CD14-positive monocyte (primary cell): ENCODE measurements around the gene OR56B4. TPM values are rescaled to one million over a fixed set of nuclear protein-coding genes. Genes with fewer than 3 reads are reported as not detected.

Experiments used
- DNase-seq, 3 donors: peaks; one replicate each; pipeline ENCODE4 v3.0.0-alpha.2; 2011 to 2022
- H2AFZ ChIP-seq: 2 replicates; pipeline ENCODE4 v1.6.0; 2012; ENCODE audit warnings: mild to moderate bottlenecking, low read depth, low read length, inconsistent platforms; ENCODE audit not compliant: insufficient read depth, poor library complexity, severe bottlenecking
- H3K27ac ChIP-seq, 2 donors: 1 replicate in 1 of 2; 2 replicates in 1 of 2; pipeline ENCODE4 v1.5.1; 2012 to 2013; ENCODE audit warnings: low read length in 2 of 2, control low read depth in 1 of 2, inconsistent platforms in 1 of 2, low read depth in 1 of 2, mild to moderate bottlenecking in 1 of 2
- H3K27me3 ChIP-seq, 2 donors: one replicate each; pipeline versions ENCODE4 v1.6.0 to v1.6.1; 2011 to 2013; ENCODE audit warnings: low read length in 2 of 2; ENCODE audit not compliant: control insufficient read depth in 2 of 2, insufficient read depth in 2 of 2
- H3K36me3 ChIP-seq, 2 donors: replicated peaks in 1 of 2; 1 replicate in 1 of 2; 2 replicates in 1 of 2; pipeline versions ENCODE4 v1.5.1 to v1.6.1; 2012 to 2013; ENCODE audit warnings: low read length in 2 of 2, control low read depth in 1 of 2, inconsistent platforms in 1 of 2, mild to moderate bottlenecking in 1 of 2; ENCODE audit not compliant: insufficient read depth in 2 of 2, control insufficient read depth in 1 of 2
- H3K4me1 ChIP-seq, 2 donors: 1 replicate in 1 of 2; 2 replicates in 1 of 2; pipeline versions ENCODE4 v1.5.1 to v1.6.1; 2012 to 2013; ENCODE audit warnings: low read length in 2 of 2, control low read depth in 1 of 2, inconsistent platforms in 1 of 2, mild to moderate bottlenecking in 1 of 2, moderate library complexity in 1 of 2; ENCODE audit not compliant: insufficient read depth in 2 of 2, control insufficient read depth in 1 of 2
- H3K4me2 ChIP-seq: replicated peaks from 2 replicates; pipeline ENCODE3; 2012; ENCODE audit warnings: low read length, moderate library complexity, mild to moderate bottlenecking; ENCODE audit not compliant: poor library complexity, severe bottlenecking; ENCODE audit errors: extremely low read depth
- H3K4me3 ChIP-seq, 3 experiments: fragments of 200-600 bp in 1 of 3; sonication (generic) in 1 of 3; replicated peaks in 1 of 3; 1 replicate in 2 of 3; 2 replicates in 1 of 3; pipeline ENCODE4 v1.5.1; 2011 to 2013; ENCODE audit warnings: low read length in 3 of 3, mild to moderate bottlenecking in 3 of 3, control low read depth in 2 of 3, low read depth in 2 of 3, inconsistent platforms in 1 of 3, moderate library complexity in 1 of 3
- H3K79me2 ChIP-seq: 2 replicates; pipeline ENCODE4 v1.6.0; 2012; ENCODE audit warnings: mild to moderate bottlenecking, control low read depth, inconsistent platforms, low read length, moderate library complexity; ENCODE audit not compliant: insufficient read depth
- H3K9ac ChIP-seq: 2 replicates; pipeline ENCODE4 v1.6.0; 2017; ENCODE audit warnings: low read length, mild to moderate bottlenecking; ENCODE audit not compliant: insufficient read depth, poor library complexity, severe bottlenecking
- H3K9me3 ChIP-seq, 2 donors: replicated peaks in 1 of 2; 1 replicate in 1 of 2; 2 replicates in 1 of 2; pipeline versions ENCODE4 v1.5.1 to v1.6.1; 2012 to 2013; ENCODE audit warnings: low read length in 2 of 2, control low read depth in 1 of 2; ENCODE audit not compliant: control insufficient read depth in 1 of 2, insufficient read depth in 1 of 2
- H4K20me1 ChIP-seq: 2 replicates; pipeline ENCODE4 v1.6.0; 2012; ENCODE audit warnings: mild to moderate bottlenecking, low read length, control low read depth, moderate library complexity; ENCODE audit not compliant: insufficient read depth
- H3K27ac Mint-ChIP-seq, 7 donors: one replicate each; pipeline ENCODE4 v1.8.0; 2020; ENCODE audit warnings: mild to moderate bottlenecking in 7 of 7, mixed read lengths in 7 of 7, moderate library complexity in 6 of 7, inconsistent platforms in 2 of 7
- H3K27me3 Mint-ChIP-seq, 3 donors: one replicate each; pipeline ENCODE4 v1.8.0; 2021 to 2022; ENCODE audit warnings: low read depth in 3 of 3, mild to moderate bottlenecking in 3 of 3, mixed read lengths in 3 of 3, moderate library complexity in 3 of 3, inconsistent platforms in 1 of 3
- H3K36me3 Mint-ChIP-seq, 2 donors: one replicate each; pipeline ENCODE4 v1.8.0; 2020; ENCODE audit warnings: mixed read lengths in 2 of 2, inconsistent platforms in 1 of 2, mild to moderate bottlenecking in 1 of 2
- H3K4me1 Mint-ChIP-seq: one replicate; pipeline ENCODE4 v1.8.0; 2020; ENCODE audit warnings: mild to moderate bottlenecking, mixed read lengths
- H3K4me3 Mint-ChIP-seq, 2 donors: one replicate each; pipeline ENCODE4 v1.8.0; 2020; ENCODE audit warnings: mild to moderate bottlenecking in 2 of 2, mixed read lengths in 2 of 2, moderate library complexity in 1 of 2
- H3K9me3 Mint-ChIP-seq, 7 donors: one replicate each; pipeline ENCODE4 v1.8.0; 2020 to 2022; ENCODE audit warnings: mixed read lengths in 7 of 7, mild to moderate bottlenecking in 6 of 7, moderate library complexity in 6 of 7, inconsistent platforms in 2 of 7
- CTCF ChIP-seq: fragments of 200-600 bp; IDR thresholded peaks from one replicate; pipeline ENCODE4 v1.8.0; 2022; ENCODE audit warnings: antibody characterized with exemption, mild to moderate bottlenecking
- WGBS: methylation state at CpG from one replicate; pipeline ENCODE4 v1.1.5; 2013; ENCODE audit warnings: missing lambda C conversion rate; ENCODE audit not compliant: insufficient coverage; 5-methylcytosine and 5-hydroxymethylcytosine counted together
- intact Hi-C, 2 donors: fragments of 100-400 bp; cut with micrococcal nuclease; formaldehyde crosslinking; loops; one replicate each; pipeline versions ENCODE4 v1.15.0 to v1.15.1; 2023
- polyA plus RNA-seq, 3 donors: library from polyadenylated mRNA; depleted of rRNA in 1 of 3; unstranded in 2 of 3; stranded (reverse) in 1 of 3; fragments of 300-500 nt in 2 of 3; fragments of >200 nt in 1 of 3; fragmentation: Illumina TruSeq in 2 of 3; gene quantifications; 1 replicate in 2 of 3; 2 replicates in 1 of 3; pipeline ENCODE4 v1.2.3, GENCODE V29; 2012 to 2021

OR56B4 gene
- polyA plus RNA-seq, 3 donors = not detected

- Mint-ChIP-seq H3K9me3 (peaks cover 9 to 26% (median 17%) of the 10 kb centered on the region in 7 donors), H3K4me3 (no peak overlapping the region), H3K4me1 (peaks cover 10% of the 10 kb centered on the region), H3K27ac (no peak overlapping the region), H3K27me3 (peaks cover 0 to 6% (median 2%) of the 10 kb centered on the region in 3 donors), H3K36me3 (peaks cover 3 to 4% of the 10 kb centered on the region in 2 donors)
- Histone ChIP-seq H4K20me1 (no peaks in the 10 kb centered on the region), H3K4me2 (no peak overlapping the region), H3K9me3 (peaks cover 0 to 5% of the 10 kb centered on the region in 2 donors), H3K79me2 (no peaks in the 10 kb centered on the region), H3K27ac (no peak overlapping the region), H3K4me3 (no peak overlapping the region), H3K9ac (no peak overlapping the region), H3K4me1 (peaks cover 5 to 9% of the 10 kb centered on the region in 2 donors), H3K36me3 (no peaks in the 10 kb centered on the region), H3K27me3 (no peaks in the 10 kb centered on the region), H2AFZ (no peak overlapping the region)
- WGBS = no CpG with 5 or more reads among the region's 1 CpG
- intact Hi-C loops = no loop called here
- TF ChIP-seq CTCF = no peak
- no peak for DNase-seq
Measured at GRCh38 chr11:6116638-6117037, 9.2 kb downstream of the OR56B4 start.

GRCh38 chr11:6124245-6124644 is 16.8 kb downstream of the OR56B4 start:
- Mint-ChIP-seq H3K4me1 (peaks cover 37% of the 10 kb centered on the region), H3K9me3 (peaks cover 0 to 10% (median 4%) of the 10 kb centered on the region in 7 donors), H3K27ac (peak overlapping the region; percentile 76 to 90 (median 88)), H3K27me3 (peaks cover 0 to under 1% (median 0%) of the 10 kb centered on the region in 3 donors), H3K36me3 (peaks cover 0 to 4% of the 10 kb centered on the region in 2 donors), H3K4me3 (peak overlapping the region in 1 of 2 donors; percentile 30)
- Histone ChIP-seq H4K20me1 (no peaks in the 10 kb centered on the region), H3K4me2 (peak overlapping the region; percentile 40), H3K9me3 (no peaks in the 10 kb centered on the region), H3K27me3 (no peaks in the 10 kb centered on the region), H3K36me3 (no peaks in the 10 kb centered on the region), H3K4me3 (peak overlapping the region in 1 of 3 experiments; percentile 45), H3K79me2 (no peaks in the 10 kb centered on the region), H3K9ac (no peak overlapping the region), H3K27ac (peak overlapping the region in 1 of 2 donors; percentile 75), H3K4me1 (peaks cover 37 to 50% of the 10 kb centered on the region in 2 donors), H2AFZ (no peak overlapping the region)
- 24% methylated on average over 2 of the region's 3 CpGs for whole genome bisulfite sequencing
- TF ChIP-seq CTCF = no peak
- peak; percentile 44 to 69 (median 61) for DNase-seq
- intact Hi-C loops = no loop called here
